ENCODE measurements around the gene CXXC5. TPM values are rescaled to one million over a fixed set of nuclear protein-coding genes. Genes with fewer than 3 reads are reported as not detected.

Gene CXXC5
- polyA plus RNA-seq, 1 donor from 2014 or later = 24.4 TPM

- no peak overlapping the region for H3K4me3 ChIP-seq (ENCODE audit: low read length)
- no peaks in the 10 kb centered on the region for H3K36me3 ChIP-seq (ENCODE audit: insufficient read depth, low read length)
- H3K9me3 ChIP-seq (ENCODE audit: low read length) = no peaks in the 10 kb centered on the region
- H3K27me3 ChIP-seq (ENCODE audit: insufficient read depth, low read depth, low read length) = no peaks in the 10 kb centered on the region
- H2AFZ ChIP-seq (ENCODE audit: low read depth, low read length) = no peak overlapping the region
- H3K27ac ChIP-seq (ENCODE audit: low read length) = no peak overlapping the region
- H3K4me2 ChIP-seq (ENCODE audit: low read length) = no peak overlapping the region
- H3F3A ChIP-seq (ENCODE audit: insufficient read depth, low read length, poor library complexity, severe bottlenecking) = no peaks in the 10 kb centered on the region
- H3K9me2 ChIP-seq (ENCODE audit: insufficient read depth, low read length) = no peaks in the 10 kb centered on the region
- TF ChIP-seq TAF1 (IDR thresholded peaks at IDR 0.05; ENCODE audit: low read depth) = no peak
- no peak for TF ChIP-seq SMC3 (conservative IDR thresholded peaks at IDR 0.05; ENCODE audit: poor library complexity)
- TF ChIP-seq POLR2AphosphoS5 (IDR thresholded peaks at IDR 0.05) = no peak
- TF ChIP-seq EZH2 (IDR thresholded peaks at IDR 0.05; ENCODE audit: borderline replicate concordance, insufficient read depth, low read length, poor library complexity, severe bottlenecking) = no peak
- no peak for TF ChIP-seq MXI1 (conservative IDR thresholded peaks at IDR 0.05; ENCODE audit: poor library complexity, severe bottlenecking)
- no peak for TF ChIP-seq EP300 (conservative IDR thresholded peaks at IDR 0.05; ENCODE audit: poor library complexity, severe bottlenecking)
- no peak for TF ChIP-seq CTCF (IDR thresholded peaks at IDR 0.05; ENCODE audit: poor library complexity, severe bottlenecking)
- no peak for TF ChIP-seq RAD21 (conservative IDR thresholded peaks at IDR 0.05)
- no peak for TF ChIP-seq REST (IDR thresholded peaks at IDR 0.05; ENCODE audit: borderline replicate concordance)
- H4K20me1 ChIP-seq (ENCODE audit: insufficient read depth) = no peaks in the 10 kb centered on the region
- no peak overlapping the region for H3K9ac ChIP-seq (ENCODE audit: low read length)
- no peaks in the 10 kb centered on the region for H3K79me2 ChIP-seq (replicated peaks; ENCODE audit: insufficient read depth, low read length)
Observed at GRCh38 chr5:139635191-139635590, 13.0 kb upstream of the CXXC5 start.

- H3K27me3 ChIP-seq (ENCODE audit: insufficient read depth, low read depth, low read length) = no peaks in the 10 kb centered on the region
- H3K4me3 ChIP-seq (ENCODE audit: low read length) = no peak overlapping the region
- no peak overlapping the region for H3K27ac ChIP-seq (ENCODE audit: low read length)
- TF ChIP-seq CTCF (IDR thresholded peaks at IDR 0.05; ENCODE audit: poor library complexity, severe bottlenecking) = peak; percentile 46
- no peak for TF ChIP-seq MXI1 (conservative IDR thresholded peaks at IDR 0.05; ENCODE audit: poor library complexity, severe bottlenecking)
- TF ChIP-seq RAD21 (conservative IDR thresholded peaks at IDR 0.05) = peak; percentile 45
- no peaks in the 10 kb centered on the region for H3K9me3 ChIP-seq (ENCODE audit: low read length)
- no peaks in the 10 kb centered on the region for H3F3A ChIP-seq (ENCODE audit: insufficient read depth, low read length, poor library complexity, severe bottlenecking)
- no peaks in the 10 kb centered on the region for H3K9me2 ChIP-seq (ENCODE audit: insufficient read depth, low read length)
- H3K79me2 ChIP-seq (replicated peaks; ENCODE audit: insufficient read depth, low read length) = no peaks in the 10 kb centered on the region
- H4K20me1 ChIP-seq (ENCODE audit: insufficient read depth) = no peaks in the 10 kb centered on the region
- H2AFZ ChIP-seq (ENCODE audit: low read depth, low read length) = no peak overlapping the region
- H3K4me2 ChIP-seq (ENCODE audit: low read length) = no peak overlapping the region
- H3K36me3 ChIP-seq (ENCODE audit: insufficient read depth, low read length) = no peaks in the 10 kb centered on the region
- no peak overlapping the region for H3K9ac ChIP-seq (ENCODE audit: low read length)
Observed at GRCh38 chr5:139635606-139636206, 12.4 kb upstream of the CXXC5 start.

All from neural cell (in vitro differentiated cells).